GM21529 (cell line): ENCODE data around the gene ITGA1.
A peak's percentile ranks its signal among the peaks of the same experiment; 100 is the strongest.
"Not testable (repeated sequence)": the region's sequence is repeated elsewhere in the genome, so short reads cannot be mapped to it uniquely, and the experiment has no call there.

Experiments used
- ATAC-seq: cut with Tn5 transposase; IDR thresholded peaks from one replicate; pipeline ENCODE4 v1.9.1; 2021; ENCODE audit not compliant: unreplicated experiment

ITGA1 gene

GRCh38 chr5:52800394-52801213 is 12.9 kb downstream of the ITGA1 start:
- ATAC-seq, result peak; percentile 43

- no peak for ATAC-seq
These were observed 13.6 kb downstream of the ITGA1 start for GRCh38 chr5:52801329-52801728.

DNA sequence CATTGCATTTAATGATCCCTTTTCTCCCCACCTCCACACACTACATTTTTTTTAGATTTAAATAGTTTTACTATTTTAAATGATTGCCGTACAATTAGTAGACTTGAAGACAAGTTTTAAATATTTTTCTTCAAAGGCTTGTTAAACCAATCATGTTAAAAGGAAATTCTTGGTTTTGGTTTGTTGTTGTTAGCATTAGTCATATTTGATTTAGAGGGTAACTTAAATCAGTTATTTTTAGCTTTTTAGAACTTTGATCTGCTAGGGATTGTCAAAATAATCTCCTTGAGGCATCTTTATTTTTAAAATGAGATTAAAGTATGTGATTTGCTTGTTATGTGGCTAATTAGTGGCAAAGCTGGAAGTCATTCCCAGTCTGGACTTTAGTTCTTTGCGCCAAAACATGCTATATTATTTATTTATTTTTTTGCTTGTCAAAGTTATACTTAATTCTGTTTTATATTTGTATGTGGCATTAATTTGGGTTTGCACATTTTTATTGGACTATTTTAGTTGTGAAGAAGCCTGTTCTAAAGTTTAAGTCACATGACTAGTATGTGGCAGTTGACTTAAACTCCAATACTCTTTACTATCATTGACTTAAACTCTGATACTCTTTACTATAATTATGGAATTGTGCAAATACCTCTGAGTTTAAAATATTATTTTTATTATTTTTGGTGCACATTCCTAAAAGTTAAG is 14.7 kb downstream of the ITGA1 start:
- no peak for ATAC-seq

DNA sequence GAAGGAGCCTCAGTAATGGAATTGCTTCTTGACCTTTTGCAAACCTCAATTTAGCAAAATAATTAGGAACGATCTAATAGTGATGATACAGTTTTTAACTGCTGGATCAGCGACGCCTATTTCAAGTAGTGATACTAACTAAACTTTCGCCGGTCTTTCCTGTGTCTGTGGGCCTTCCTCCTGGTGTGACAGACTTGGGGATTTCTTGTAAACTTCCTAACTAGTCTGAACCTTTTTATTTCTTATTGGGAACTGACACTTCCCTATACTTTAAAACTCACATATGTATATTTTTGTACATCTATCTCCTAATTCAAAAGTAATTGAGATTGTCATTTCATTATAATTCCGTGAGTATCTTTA is 15.2 kb downstream of the ITGA1 start:
- no peak for ATAC-seq

DNA sequence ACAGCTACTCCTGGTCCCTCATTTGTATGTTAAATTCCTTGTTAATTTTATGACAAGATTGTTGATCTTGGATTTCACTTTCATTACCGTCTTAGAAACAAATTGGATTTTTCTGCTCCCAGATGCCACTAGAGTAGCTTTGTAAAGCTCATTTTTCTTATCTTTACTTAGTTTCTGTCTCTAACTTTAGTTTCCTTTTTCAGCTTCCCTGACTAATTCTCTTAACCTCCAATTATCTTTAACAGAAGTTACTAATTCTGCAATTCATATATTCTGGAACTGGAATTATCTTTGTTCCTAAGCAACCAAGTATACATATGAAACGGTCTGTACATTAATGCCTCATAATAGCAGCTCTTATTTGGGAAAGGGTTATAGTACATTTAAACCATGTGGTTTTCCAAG is 16.7 kb downstream of the ITGA1 start:
- no peak for ATAC-seq

DNA sequence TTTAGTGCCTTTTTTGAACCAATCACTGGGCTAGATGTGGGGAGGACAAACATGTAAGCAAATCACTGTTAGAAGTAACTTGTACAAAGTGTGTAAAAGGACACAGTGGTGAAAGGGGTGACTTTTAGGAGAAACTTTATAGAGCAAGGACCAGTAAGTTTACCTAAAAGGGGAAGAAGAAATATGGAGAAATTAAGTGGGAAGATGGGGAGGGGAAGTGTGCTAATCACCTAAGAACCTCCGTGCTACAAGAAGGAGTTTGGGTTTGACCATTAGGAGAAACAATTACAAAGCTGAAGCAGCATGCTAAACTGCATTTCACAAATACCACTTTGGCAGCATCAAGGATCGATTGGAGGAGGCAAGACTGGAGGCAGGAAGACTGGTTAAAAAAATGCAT is 17.3 kb downstream of the ITGA1 start:
- no peak for ATAC-seq

DNA sequence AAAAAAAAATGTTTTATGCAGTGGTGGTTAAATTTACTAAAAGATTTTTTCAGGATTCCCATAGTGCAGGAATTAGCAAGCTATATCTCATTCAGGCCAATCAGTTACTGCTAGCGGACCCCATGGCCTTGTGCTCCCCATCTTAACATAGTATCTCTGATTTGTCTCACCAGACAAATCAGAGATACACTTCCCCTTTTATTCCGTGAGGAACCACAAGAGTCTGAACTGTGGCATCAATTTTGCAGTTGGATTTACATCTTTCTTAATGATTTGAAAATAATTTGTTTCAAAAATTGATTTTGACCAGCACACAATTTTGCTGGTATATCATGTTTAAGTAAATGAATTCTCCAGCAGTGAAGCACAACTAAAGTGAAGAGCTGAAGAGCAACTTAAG is 17.9 kb downstream of the ITGA1 start:
- no peak for ATAC-seq

DNA sequence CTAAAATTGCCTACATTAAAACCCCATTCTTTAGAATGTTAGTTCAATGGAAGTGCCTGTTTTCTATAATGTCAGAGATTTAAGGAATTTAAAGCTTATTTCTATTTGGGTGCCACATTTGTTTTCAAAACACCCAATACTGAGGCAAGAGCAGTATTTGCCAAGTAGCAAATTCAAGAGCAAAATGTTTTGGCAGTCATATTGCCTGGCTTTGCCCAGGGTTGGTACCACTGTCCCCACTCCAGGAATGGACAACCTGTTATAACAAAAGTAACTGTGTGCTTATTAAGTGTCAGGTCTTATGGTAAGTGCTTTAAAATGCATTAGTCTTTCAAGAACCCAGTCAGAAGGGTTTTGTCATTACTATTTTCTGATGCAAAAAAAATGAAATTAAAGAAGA is 19.3 kb downstream of the ITGA1 start:
- no peak for ATAC-seq

DNA sequence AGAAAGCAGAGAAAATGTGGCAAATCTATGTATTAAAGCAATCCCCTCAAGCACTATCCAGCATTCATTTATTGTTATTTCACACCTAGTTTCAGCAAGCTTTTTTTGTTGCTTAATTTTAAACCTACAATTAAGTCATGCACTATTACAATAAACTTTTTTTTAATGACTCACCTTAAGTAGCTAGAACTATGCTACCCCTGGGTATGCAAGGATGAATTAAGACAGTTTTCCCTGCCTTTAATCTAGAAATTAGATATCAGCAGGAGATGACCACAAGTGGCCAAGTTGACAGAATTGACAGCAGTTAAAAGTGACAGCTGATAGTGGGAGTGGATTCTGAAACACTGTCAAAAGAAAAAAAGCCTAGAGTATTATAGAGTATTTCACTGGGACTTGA is 20.0 kb downstream of the ITGA1 start:
- no peak for ATAC-seq

GRCh38 chr5:52808316-52808901 is 20.7 kb downstream of the ITGA1 start:
- no peak for ATAC-seq

DNA sequence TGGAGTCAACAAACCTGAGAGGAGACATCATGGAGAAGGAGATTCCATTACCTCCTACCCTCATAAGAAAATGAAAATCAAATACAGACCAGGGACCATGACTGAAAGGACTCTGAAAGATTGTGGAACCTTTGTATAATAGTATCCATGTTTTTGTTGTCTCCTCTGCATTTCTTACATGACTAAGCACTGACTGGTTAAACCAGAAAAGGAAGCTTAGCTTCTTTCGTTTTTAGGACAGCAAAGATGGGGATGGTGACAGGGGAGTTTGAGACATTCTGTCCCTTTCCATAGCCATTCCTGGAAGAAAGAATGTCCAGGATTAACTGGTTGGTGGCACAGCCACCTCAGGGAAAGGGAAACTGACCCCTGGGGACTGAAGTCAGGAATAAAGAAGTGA is 22.2 kb downstream of the ITGA1 start:
- ATAC-seq, result no peak

GRCh38 chr5:52810426-52810825 is 22.7 kb downstream of the ITGA1 start:
- no peak for ATAC-seq

- ATAC-seq, result no peak
These were observed 23.5 kb downstream of the ITGA1 start for GRCh38 chr5:52811067-52811749.

DNA sequence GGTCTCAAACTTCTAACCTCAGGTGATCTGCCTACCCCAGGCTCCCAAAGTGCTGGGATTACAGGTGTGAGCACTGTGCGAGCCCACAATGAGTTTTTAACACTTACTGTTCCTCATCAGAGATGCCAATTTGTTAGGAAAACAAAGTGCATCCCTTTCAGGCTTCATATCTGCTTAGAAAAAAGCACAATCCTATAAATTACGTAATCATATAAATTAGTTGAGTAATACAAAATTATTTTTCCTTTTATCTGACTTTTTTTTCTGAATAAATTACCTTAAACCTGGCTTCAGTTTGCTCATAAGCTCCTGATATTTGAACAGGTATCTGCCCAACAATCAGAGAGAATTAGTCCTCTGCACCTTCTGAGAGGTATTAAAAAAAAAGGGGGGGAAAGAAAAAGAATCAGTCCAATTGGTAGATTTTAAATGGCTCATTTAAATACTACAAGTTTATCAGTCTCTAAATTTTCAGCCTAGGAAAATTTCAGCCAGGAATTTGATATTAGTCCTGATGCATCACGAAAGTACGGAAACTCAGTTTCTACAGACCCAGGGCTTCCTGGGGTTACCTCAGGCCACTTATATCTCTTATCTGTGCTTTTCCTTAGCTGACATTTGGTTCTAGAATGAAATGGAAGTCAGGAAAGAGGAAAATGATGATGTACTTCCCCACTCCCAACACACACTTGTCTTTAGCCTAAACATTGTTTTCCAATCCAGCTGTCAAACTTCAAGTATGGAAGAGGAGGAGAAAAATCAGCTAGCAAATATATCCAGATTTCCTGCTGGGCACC is 26.8 kb downstream of the ITGA1 start:
- no peak for ATAC-seq

- no peak for ATAC-seq
These were observed 30.1 kb downstream of the ITGA1 start for GRCh38 chr5:52817818-52818217.

GRCh38 chr5:52818360-52818759 is 30.6 kb downstream of the ITGA1 start:
- ATAC-seq, result no peak

GRCh38 chr5:52818807-52819206 is 31.1 kb downstream of the ITGA1 start:
- ATAC-seq, result not testable (repeated sequence)

GRCh38 chr5:52821901-52822300 is 34.2 kb downstream of the ITGA1 start:
- no peak for ATAC-seq

- no peak for ATAC-seq
These were observed 34.7 kb downstream of the ITGA1 start for GRCh38 chr5:52822437-52822836.

DNA sequence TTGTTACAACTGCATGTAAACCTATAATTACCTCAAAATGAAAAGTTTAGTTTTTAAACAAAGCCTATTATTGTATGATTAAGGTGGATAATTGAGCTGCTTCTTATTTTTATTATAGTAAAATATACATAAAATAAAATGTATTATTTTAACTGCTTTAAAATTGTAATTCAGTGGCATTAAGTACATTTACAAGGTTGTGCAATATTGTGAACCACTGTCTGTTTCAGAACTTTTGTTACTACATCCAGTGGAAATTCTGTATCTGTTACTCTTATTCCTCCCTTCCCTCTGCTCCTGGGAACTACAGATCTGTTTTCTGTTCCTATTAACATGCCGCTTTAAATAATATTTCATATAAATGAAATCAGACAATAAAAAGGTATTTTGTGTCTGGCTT is 37.1 kb downstream of the ITGA1 start:
- ATAC-seq, result no peak

- ATAC-seq, result peak; percentile 95
These were observed 38.1 kb downstream of the ITGA1 start for GRCh38 chr5:52825826-52826225.
